ENCODE results near the gene LMO7. TPM values are rescaled to one million over a fixed set of nuclear protein-coding genes. Genes with fewer than 3 reads are reported as not detected.

The LMO7 gene
- total and polyA plus RNA-seq, 2 of the 13 experiments (the other 11 are each of a cell fraction or from before 2014, with no cell fraction given): 34.0 to 121 TPM

- TF ChIP-seq TAF1 (CRISPR knock-in tag; IDR thresholded peaks at IDR 0.05) (peak; percentile 52; the same call in 1 of the 2 replicates), NR2F6 (IDR thresholded peaks at IDR 0.05) (no peak), NR2F6 (CRISPR knock-in tag; IDR thresholded peaks at IDR 0.05) (no peak), JUNB (CRISPR knock-in tag; IDR thresholded peaks at IDR 0.05; ENCODE audit: borderline replicate concordance) (no peak), MYPOP (CRISPR knock-in tag; IDR thresholded peaks at IDR 0.05) (peak; percentile 74; the same call in 1 of the 2 replicates), ZNF781 (CRISPR knock-in tag; IDR thresholded peaks at IDR 0.05; ENCODE audit: borderline replicate concordance, not compliant biosample characterization) (peak; percentile 28), MTERF4 (CRISPR knock-in tag; IDR thresholded peaks at IDR 0.05) (peak; percentile 84; the same call in 1 of the 2 replicates), MIER2 (CRISPR knock-in tag; IDR thresholded peaks at IDR 0.05) (no peak), ZBTB33 (CRISPR knock-in tag; IDR thresholded peaks at IDR 0.05) (no peak), MNT (IDR thresholded peaks at IDR 0.05) (no peak), SSRP1 (CRISPR knock-in tag; IDR thresholded peaks at IDR 0.05) (peak; percentile 67; the same call in 1 of the 2 replicates), REPIN1 (CRISPR knock-in tag; IDR thresholded peaks at IDR 0.05; ENCODE audit: borderline replicate concordance, low read depth) (no peak), CHD2 (IDR thresholded peaks at IDR 0.05; ENCODE audit: low read depth, low read length) (no peak), SP2 (CRISPR knock-in tag; IDR thresholded peaks at IDR 0.05) (no peak), NFE2L2 (IDR thresholded peaks at IDR 0.05; ENCODE audit: low read length) (no peak), MXI1 (IDR thresholded peaks at IDR 0.05; ENCODE audit: borderline replicate concordance, low read depth, low read length) (no peak), RELA (CRISPR knock-in tag; IDR thresholded peaks at IDR 0.05) (no peak), ZNF614 (CRISPR knock-in tag; IDR thresholded peaks at IDR 0.05; ENCODE audit: borderline replicate concordance) (peak; percentile 47; the same call in 1 of the 2 replicates), ZSCAN5A (CRISPR knock-in tag; IDR thresholded peaks at IDR 0.05; ENCODE audit: borderline replicate concordance) (no peak), SALL1 (CRISPR knock-in tag; IDR thresholded peaks at IDR 0.05) (peak; percentile 65), ZNF160 (CRISPR knock-in tag; IDR thresholded peaks at IDR 0.05) (no peak), ZNF383 (CRISPR knock-in tag; IDR thresholded peaks at IDR 0.05; ENCODE audit: borderline replicate concordance) (no peak)
Measured at GRCh38 chr13:75636436-75637180, 478 bp downstream of the LMO7 start (continued).

Data from HepG2 (cell line).